ENCODE measurements around the gene PPP1R13B.
"Not testable (repeated sequence)": the region's sequence is repeated elsewhere in the genome, so short reads cannot be mapped to it uniquely, and the experiment has no call there.

PPP1R13B gene

GRCh38 chr14:103858063-103858781, 10.8 kb upstream of the PPP1R13B start:
- DNase-seq, result no peak

DNA sequence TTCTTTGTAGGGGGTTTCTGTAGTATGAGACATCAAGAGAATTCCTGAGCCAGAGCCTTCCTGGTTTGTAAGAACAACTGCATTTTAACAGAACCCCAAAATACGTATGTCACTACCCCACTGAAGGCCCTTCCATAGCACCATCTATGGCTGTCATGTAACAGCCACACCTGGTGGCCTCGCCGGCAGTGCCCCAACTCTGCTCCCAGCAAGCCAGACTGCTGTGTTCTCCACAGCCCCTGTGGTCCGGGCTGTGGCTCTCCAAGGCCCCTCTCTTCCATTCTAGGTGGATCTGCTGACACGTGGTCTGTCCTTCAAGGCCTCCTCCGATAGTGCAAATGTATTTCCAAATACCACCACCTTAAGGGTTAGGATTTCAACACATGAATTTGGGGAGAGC, 9.9 kb upstream of the PPP1R13B start:
- no peak for DNase-seq

DNA sequence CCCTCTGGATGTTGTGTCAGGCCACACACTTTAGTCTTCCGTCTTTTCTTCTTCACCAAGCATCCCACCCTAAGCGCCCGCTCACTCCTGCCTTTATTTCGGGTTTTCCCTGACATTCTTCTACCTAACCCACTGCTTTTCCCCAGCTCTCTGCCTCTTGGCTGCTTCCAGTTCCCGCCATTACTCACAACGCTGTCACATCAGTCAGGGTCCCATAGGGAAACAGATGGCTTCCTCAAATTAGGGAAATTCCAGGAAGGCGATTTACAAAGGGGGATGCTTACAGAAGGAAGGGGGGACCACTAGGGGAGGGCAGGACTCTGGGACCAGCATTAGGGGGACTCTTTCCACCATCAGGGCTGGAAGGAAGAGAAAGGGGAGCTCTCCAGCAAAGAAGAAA, 9.2 kb upstream of the PPP1R13B start:
- DNase-seq, result no peak

DNA sequence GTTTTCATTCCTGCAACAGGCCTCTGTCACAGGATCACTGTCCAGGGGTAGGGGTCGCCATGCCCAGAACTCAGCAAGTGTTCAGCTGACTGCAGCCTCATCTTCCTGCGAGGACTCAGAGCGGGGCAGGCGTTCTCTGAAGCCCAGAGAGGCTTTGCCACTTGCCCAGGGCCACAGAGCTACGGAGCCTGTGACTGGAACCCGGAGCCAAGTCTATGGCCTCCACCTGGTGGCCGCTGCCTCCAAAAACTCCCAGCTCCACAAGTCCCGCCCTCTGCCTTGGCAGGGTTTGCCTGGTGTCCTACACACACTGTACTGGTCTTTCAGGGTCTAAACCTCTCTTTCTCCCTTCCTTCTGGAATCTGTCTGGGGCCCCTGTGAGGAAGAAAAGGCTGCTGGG, 8.7 kb upstream of the PPP1R13B start:
- no peak for DNase-seq

GRCh38 chr14:103855734-103856095, 8.3 kb upstream of the PPP1R13B start:
- no peak for DNase-seq

DNA sequence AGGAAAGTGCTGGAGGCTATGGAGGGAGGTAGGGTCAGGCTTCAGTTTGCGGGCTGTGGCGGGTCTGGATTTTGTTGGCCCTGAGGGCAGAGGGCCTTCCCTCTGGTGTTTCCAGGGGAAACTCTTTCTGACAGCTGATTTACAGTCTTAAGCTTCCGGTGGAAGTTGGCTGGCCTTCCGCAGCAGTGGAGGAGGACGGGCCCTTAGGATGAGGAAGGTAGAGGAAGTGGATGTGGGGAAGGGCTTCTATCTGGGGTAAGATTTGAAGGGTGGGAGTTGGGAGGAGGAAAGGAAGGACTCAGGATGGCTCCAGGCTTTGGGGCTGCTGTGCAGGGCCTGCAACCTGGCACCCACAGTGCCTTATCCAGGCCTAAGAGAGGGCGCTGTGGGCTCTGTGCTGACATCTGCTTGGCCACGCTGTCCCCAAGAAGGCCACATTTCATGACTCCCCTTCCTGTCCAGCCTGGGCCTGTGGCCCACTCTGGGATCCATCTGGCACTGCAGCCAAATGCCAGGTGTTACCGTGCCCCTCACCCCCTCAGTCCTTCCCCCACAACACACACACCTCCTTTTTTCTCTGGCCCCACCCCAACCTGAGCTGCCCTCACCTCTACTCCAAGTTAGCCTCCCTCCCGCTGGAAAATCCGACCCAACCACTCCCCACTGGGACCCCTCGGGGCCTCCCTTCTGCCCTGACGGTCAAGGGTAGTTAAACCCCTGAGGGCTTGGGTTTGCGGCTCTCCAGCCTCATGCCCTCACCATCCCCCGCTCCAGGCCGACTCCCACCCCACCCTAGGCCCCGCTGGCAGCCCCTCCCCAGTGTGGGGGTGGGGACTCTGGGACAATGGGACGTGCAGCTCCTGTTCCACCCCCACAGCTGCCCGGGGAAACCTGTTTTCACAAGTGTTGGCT, 7.7 kb upstream of the PPP1R13B start:
- DNase-seq, result no peak

DNA sequence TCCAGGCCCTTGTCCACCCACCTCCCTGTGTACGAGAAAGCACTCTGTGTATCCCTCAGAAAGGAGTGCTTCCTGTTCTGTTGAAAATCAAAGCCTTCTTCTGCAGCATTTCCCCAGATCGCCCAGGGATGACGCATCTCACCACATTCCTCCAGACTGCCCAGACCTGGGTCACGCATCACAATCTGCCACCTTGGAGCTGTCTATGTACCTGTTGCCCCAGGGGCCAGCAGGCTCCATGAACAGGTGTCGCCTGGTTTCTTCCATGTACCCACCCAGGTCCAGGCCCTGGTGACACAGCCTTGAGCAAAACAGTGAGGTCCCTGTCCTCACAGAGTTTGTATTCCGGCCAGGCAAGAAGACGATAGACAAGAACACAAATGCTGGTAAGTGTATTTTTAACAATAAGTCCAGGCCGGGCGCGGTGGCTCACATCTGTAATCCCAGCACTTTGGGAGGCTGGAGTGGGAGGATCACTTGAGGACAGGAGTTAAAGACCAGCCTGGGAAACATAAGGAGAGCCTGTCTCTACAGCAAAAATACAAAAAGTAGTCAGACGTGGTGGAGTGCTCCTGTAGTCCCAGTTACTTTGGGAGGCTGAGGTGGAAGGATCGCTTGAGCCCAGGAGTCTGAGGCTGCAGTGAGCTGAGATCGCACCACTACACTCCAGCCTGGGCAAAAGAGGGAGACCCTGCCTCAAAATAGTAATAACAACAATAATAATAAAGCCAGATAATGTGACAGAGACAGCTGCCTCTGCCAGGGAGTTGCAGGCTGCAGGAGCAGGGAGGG, 6.8 kb upstream of the PPP1R13B start:
- DNase-seq, result no peak

- DNase-seq, result no peak
Measured at GRCh38 chr14:103849151-103849886, 1.9 kb upstream of the PPP1R13B start.

DNA sequence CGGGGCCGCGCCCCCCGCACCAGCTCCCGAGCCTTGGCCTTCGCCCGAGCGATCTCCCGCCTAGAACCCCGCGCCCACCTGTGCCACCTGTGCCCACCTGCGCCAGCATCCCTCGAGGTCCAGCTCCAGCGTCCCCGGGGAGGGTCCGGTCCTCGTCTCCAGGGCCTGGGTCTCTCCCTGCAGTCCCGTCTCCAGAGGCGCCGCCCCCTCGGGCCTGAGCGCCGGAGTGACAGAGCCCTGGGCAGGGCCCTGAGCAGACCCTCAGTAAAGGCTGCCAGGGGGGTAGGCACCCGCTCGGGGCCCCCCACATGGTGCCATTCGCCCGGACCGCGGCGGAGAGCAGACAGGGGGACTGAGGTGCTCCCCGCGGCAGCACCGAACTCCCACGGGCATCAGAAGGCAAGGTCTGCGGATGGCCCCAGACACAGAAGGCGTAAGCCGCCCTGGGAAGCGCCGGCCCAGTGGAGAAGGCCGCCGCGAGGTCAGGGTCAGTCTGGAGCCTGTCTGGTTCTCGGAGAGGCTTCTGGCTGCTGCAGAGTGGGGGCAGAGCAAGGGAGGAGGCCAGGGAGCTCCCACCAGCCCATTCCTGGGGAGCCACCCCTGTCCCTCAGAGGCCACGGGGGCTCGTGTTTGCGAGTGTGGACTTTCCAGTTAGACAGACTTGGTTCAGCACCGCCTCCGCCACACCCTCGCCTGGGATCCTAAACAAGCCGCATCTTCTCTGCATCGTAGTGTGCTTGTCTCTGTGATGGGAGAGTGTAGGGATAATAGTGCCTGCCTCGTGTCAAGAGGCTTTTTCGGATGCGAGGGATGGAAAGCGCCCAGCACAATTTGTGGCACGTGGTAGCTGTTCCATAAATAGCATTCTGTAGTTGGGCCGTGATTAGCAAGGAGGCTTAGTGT, 1.1 kb upstream of the PPP1R13B start:
- no peak for DNase-seq

GRCh38 chr14:103846543-103847450, 578 bp downstream of the PPP1R13B start:
- DNase-seq, result no peak

- no peak for DNase-seq
Measured at GRCh38 chr14:103846097-103846496, 1.3 kb downstream of the PPP1R13B start.

GRCh38 chr14:103845327-103845726, 2.0 kb downstream of the PPP1R13B start:
- DNase-seq, result no peak

- DNase-seq, result not testable (repeated sequence)
Measured at GRCh38 chr14:103841265-103841664, 6.1 kb downstream of the PPP1R13B start.

DNA sequence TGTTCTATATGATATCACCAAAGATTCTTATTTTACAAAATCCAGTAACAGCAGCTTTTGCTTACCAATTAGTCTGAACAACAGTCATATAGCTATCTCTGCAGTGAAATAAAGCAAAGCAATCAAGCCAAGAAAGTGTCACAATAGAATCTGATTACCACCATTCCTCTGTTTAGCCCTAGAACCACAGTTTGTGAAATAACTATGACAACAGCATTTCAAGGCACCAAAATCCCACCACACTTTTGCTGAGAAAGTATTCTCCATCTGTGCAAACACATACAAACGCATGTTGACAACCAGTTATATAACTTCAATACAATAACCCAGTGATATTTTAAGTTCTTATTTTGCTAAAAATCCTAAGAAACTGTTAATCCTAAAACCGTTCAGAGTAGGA, 7.4 kb downstream of the PPP1R13B start:
- no peak for DNase-seq

GRCh38 chr14:103839579-103839978, 7.8 kb downstream of the PPP1R13B start:
- DNase-seq, result no peak

DNA sequence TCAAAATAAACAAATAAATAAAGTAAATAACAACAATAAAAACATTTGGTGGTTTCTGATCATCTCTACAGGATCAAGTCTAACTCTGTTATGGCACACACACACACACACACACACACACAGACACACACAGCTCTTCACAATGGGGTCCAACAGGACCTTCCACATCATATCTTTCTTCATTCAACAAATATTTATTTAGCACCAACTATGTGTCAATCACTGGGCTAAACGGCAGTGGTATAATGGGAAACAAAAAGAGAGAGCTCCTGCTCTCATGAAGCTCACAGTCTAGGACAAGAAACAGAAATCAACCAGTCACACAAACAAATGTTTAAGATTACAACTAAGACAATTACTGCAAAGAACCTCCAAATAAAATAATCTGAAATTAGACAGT, 9.3 kb downstream of the PPP1R13B start:
- DNase-seq, result no peak

GRCh38 chr14:103836976-103837725, 10.2 kb downstream of the PPP1R13B start:
- DNase-seq, result no peak

DNA sequence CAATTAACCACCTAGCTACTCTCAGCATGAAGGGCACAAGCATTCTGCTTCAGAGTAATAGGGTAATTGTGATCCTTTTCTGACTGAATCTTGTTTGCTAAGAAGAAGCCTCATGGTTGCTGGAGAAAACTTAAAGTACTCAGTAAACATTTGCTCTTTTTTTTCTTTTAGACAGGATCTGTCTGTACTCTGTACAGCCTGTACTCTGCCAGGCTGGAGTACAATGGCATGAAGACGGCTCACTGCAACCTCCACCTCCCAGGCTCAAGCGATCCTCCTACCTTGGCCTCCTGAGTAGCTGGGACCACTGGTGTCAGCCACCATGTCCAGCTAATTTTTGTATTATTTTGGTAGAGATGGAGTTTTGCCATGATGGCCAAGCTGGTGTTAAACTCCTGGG, 12.4 kb downstream of the PPP1R13B start:
- DNase-seq, result no peak

- no peak for DNase-seq
Measured at GRCh38 chr14:103833711-103834110, 13.7 kb downstream of the PPP1R13B start.

DNA sequence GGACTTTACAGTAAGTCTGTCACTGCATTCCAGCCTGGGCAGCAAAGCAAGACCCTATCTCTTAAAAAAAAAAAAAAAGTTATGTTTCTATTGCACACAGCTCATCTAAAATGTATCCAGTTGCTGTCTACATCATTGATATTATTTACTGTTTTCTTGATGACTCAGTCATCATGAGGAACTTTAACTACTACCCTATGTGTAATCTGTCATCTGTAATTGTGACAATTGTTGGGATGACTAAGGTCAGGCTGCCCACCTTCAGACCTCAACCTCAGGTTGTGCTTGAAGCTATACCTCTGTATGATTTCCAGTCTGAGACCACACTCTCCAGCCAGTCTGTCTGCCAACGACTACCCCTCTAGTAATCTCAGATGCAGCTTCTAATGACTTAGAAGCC, 15.3 kb downstream of the PPP1R13B start:
- DNase-seq, result no peak
